DOHH2 (cell line): Measurements from ENCODE around the gene HOXB7.

ENCODE experiments used
- EZH2phosphoT487 ChIP-seq: fragments of 200-600 bp; sonication (generic); IDR thresholded peaks from 2 replicates; pipeline ENCODE4 v1.6.1; 2017; ENCODE audit warnings: borderline replicate concordance, mild to moderate bottlenecking, antibody characterized with exemption, low read length, moderate library complexity, mixed read lengths
- TF ChIP-seq, protein P1 (sequence below): fragments of 200-600 bp; sonication (generic); IDR thresholded peaks from one replicate; pipeline ENCODE4 v1.5.1; 2014; ENCODE audit warnings: antibody characterized with exemption, mild to moderate bottlenecking, low read depth, low read length; ENCODE audit not compliant: poor library complexity, severe bottlenecking

DNA sequence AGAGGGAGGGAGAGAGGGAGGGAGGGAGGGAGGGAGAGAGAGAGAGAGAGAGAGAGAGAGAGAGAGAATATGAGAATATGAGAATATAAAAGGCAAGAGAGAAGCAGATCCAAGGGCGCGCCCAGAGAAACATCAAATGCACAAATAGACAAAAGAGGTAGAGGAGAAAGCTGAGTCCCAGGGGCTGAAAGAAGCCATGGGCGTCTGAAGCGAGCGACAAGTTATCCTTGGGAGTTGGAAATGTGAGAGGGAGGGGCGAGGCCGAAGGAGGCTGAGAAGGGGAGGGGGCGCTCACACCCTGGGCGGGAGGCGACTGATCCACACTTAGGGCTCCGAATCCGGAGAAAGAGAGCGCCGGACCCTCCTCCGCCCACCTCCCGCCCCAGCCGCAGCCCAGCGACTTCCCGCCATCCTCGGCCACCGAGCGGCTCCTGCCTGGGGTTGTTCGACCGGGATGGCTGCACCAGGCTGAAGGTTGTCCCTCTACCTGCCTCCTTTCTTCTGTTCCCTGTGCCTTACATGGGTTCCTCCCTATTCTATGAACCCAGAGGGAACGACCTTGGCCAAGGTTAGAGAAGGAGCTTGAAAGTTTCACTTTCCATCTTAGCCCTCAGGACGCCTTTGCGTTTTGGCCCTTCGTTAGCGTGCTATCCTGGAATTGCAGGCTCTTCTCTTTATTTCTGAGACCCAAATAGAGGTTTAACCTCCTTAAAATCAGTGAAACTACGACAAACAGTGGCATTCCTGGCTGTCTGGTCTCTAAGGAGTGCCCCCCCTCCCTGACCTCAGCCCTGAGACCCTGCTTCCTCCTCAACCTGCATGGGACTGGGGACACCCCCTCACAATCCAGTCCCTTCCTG is 36.5 kb upstream of the HOXB7 start:
- TF ChIP-seq, protein P1, sequence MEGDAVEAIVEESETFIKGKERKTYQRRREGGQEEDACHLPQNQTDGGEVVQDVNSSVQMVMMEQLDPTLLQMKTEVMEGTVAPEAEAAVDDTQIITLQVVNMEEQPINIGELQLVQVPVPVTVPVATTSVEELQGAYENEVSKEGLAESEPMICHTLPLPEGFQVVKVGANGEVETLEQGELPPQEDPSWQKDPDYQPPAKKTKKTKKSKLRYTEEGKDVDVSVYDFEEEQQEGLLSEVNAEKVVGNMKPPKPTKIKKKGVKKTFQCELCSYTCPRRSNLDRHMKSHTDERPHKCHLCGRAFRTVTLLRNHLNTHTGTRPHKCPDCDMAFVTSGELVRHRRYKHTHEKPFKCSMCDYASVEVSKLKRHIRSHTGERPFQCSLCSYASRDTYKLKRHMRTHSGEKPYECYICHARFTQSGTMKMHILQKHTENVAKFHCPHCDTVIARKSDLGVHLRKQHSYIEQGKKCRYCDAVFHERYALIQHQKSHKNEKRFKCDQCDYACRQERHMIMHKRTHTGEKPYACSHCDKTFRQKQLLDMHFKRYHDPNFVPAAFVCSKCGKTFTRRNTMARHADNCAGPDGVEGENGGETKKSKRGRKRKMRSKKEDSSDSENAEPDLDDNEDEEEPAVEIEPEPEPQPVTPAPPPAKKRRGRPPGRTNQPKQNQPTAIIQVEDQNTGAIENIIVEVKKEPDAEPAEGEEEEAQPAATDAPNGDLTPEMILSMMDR, result no peak
- no peak for TF ChIP-seq EZH2phosphoT487
